RCC 7860 (cell line): ENCODE data around the gene PINK1.
A peak's percentile ranks its signal among the peaks of the same experiment; 100 is the strongest.
"Not testable (repeated sequence)": the region's sequence is repeated elsewhere in the genome, so short reads cannot be mapped to it uniquely, and the experiment has no call there.

Experiments
- DNase-seq: peaks from one replicate; pipeline ENCODE4 v3.0.0-alpha.2; 2015; ENCODE audit warnings: low spot score
- FAIRE-seq: peaks from 2 replicates; lab custom pipeline; 2012; peaks lifted over from hg19 to GRCh38; lab: Jason Lieb, UNC

Gene PINK1

GRCh38 chr1:20672265-20672632 is 39.0 kb downstream of the PINK1 start:
- FAIRE-seq (no peak), DNase-seq (no peak)

- DNase-seq: not testable (repeated sequence)
Measured at GRCh38 chr1:20673626-20674025, 40.4 kb downstream of the PINK1 start.

GRCh38 chr1:20678599-20678998 is 45.3 kb downstream of the PINK1 start:
- DNase-seq: no peak
- FAIRE-seq: no peak

More at GRCh38 chr1:20673626-20674025, 40.4 kb downstream of the PINK1 start:
- not testable (repeated sequence) for FAIRE-seq

- DNase-seq: no peak
- FAIRE-seq: no peak
Measured at GRCh38 chr1:20680269-20680668, 47.0 kb downstream of the PINK1 start.

GRCh38 chr1:20681999-20682398 is 48.7 kb downstream of the PINK1 start:
- no peak for DNase-seq
- no peak for FAIRE-seq

GRCh38 chr1:20682571-20683236 is 49.4 kb downstream of the PINK1 start:
- DNase-seq: no peak
- FAIRE-seq: no peak

GRCh38 chr1:20683614-20684013 is 50.4 kb downstream of the PINK1 start:
- DNase-seq (no peak), FAIRE-seq (no peak)

GRCh38 chr1:20684050-20684620 is 50.9 kb downstream of the PINK1 start:
- DNase-seq (no peak), FAIRE-seq (no peak)

- DNase-seq: no peak
- no peak for FAIRE-seq
Measured at GRCh38 chr1:20684651-20685050, 51.4 kb downstream of the PINK1 start.

- FAIRE-seq (no peak), DNase-seq (no peak)
Measured at GRCh38 chr1:20685099-20685662, 51.9 kb downstream of the PINK1 start.

GRCh38 chr1:20685741-20686140 is 52.5 kb downstream of the PINK1 start:
- DNase-seq (no peak), FAIRE-seq (no peak)

- no peak for FAIRE-seq
- DNase-seq: no peak
Measured at GRCh38 chr1:20686883-20687725, 53.8 kb downstream of the PINK1 start.

GRCh38 chr1:20689645-20690056 is 56.4 kb downstream of the PINK1 start:
- no peak for DNase-seq
- FAIRE-seq: no peak

- DNase-seq (no peak), FAIRE-seq (no peak)
Measured at GRCh38 chr1:20691872-20692271, 58.6 kb downstream of the PINK1 start.

- FAIRE-seq: no peak
- no peak for DNase-seq
Measured at GRCh38 chr1:20693623-20694022, 60.4 kb downstream of the PINK1 start.

- no peak for DNase-seq
- FAIRE-seq: no peak
Measured at GRCh38 chr1:20695515-20695914, 62.3 kb downstream of the PINK1 start.

GRCh38 chr1:20696397-20697333 is 63.4 kb downstream of the PINK1 start:
- FAIRE-seq: peak; percentile 45
- DNase-seq: peak; percentile 83

GRCh38 chr1:20697563-20697962 is 64.3 kb downstream of the PINK1 start:
- FAIRE-seq (no peak), DNase-seq (no peak)

GRCh38 chr1:20698195-20698910 is 65.1 kb downstream of the PINK1 start:
- FAIRE-seq (no peak), DNase-seq (peak; percentile 34)

- FAIRE-seq (no peak), DNase-seq (no peak)
Measured at GRCh38 chr1:20699558-20699957, 66.3 kb downstream of the PINK1 start.
